A549 treated with AZD9567 at 1 μM for 4 hours (cell line): Measurements from ENCODE around the gene TMEM59. TPM values are rescaled to one million over a fixed set of nuclear protein-coding genes. Genes with fewer than 3 reads are reported as not detected.

Source experiments
- total RNA-seq: library from RNA; stranded (reverse); fragments of 200-300 nt; extraction: Qiagen RNA extraction; gene quantifications from 5 replicates; pipeline ENCODE4 v1.2.3, GENCODE V29; 2022; ENCODE audit not compliant: insufficient read depth

TMEM59 gene, protein sequence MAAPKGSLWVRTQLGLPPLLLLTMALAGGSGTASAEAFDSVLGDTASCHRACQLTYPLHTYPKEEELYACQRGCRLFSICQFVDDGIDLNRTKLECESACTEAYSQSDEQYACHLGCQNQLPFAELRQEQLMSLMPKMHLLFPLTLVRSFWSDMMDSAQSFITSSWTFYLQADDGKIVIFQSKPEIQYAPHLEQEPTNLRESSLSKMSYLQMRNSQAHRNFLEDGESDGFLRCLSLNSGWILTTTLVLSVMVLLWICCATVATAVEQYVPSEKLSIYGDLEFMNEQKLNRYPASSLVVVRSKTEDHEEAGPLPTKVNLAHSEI
- total RNA-seq = 113 to 142 TPM (median 119 TPM) in 5 replicates

DNA sequence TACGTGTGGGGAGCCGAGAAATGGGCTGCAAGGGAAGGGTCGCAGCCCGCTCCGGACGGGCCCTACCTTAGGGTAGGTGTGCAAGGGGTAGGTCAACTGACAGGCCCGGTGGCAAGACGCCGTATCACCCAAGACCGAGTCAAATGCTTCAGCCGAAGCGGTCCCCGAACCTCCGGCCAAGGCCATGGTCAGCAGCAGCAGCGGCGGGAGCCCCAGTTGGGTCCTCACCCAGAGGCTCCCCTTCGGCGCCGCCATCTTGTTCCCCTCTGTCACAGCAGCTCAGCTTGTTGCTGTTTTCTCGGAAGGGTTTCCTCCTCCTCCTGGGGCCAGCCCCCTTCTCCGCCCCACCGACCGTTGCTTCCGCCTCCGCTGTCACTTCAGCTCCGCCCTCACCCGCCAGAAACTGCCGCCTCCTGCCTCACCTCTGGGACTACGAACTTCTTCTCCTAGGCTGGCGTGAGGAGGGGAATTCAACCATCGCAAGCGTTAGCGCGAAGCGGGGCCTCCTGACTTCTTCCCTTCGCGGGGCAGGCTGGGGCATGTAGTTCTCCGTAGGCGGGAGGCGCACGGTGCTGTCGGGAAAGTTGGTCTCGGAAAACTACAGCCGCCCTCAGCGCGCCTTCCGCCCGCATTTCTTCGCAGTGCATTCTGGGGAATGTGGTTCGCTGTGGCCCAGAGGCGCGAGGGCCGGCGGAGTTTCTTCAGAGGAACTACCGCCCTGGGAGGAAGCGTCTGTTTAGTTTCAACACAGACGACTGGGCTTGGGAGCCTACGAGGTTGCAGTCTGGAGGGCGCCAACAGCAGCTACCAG lies at the start of gene TMEM59, which contains the start of gene TCEANC2:
Gene TMEM59, minus strand, starts transcription at position 271 of the 811 bp plus-strand sequence. Its CDS starts 16 bp downstream, at position 255.
Gene TCEANC2, plus strand, starts transcription at position 675 of the 811 bp plus-strand sequence. CDS start 815 bp downstream, outside the sequence.

DNA sequence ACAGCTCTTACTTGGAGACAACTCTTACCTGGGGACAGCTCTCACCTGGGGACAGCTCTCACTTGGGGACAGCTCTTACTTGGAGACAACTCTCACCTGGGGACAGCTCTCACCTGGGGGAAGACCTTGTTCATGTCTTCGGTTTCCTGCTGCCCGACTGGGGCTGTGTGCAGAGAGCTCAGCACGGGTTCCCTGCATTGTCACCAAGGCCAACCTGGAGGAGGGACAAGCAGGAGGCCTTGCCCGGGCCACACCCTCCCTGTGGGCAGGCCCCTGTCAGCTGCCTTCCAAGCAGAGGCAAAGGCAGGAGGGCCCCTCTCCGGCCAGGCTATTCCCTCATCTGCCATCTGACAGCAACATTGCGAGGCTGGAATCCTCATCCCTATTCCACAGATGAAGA lies 35.0 kb downstream of the TMEM59 start, which contains the start of gene LDLRAD1:
Gene LDLRAD1, minus strand, starts transcription at position 208 of the 400 bp plus-strand sequence. Its CDS starts 74 bp downstream, at position 134.

Other genes with a start within 250 kb of the TMEM59 start
- gene NDC1, start 214.9 kb downstream of the TMEM59 start, total RNA-seq = 20.5 to 38.0 TPM (median 23.6 TPM) in 5 replicates
- gene YIPF1, start 163.4 kb downstream of the TMEM59 start, total RNA-seq = 12.5 to 16.5 TPM (median 13.2 TPM) in 5 replicates
- gene DIO1, start 159.0 kb downstream of the TMEM59 start, total RNA-seq = not detected in 5 replicates
- 22.9 to 31.8 TPM (median 29.9 TPM) in 5 replicates for gene IFT25, start 107.5 kb downstream of the TMEM59 start, total RNA-seq
- gene LRRC42, start 106.9 kb downstream of the TMEM59 start, total RNA-seq = 24.9 to 32.1 TPM (median 28.6 TPM) in 5 replicates
- not detected in 5 replicates for gene LDLRAD1, start 35.0 kb downstream of the TMEM59 start, total RNA-seq
- gene TCEANC2, start 404 bp upstream of the TMEM59 start, total RNA-seq = 1.6 to 3.0 TPM (median 2.9 TPM) in 5 replicates
- gene CDCP2, start 99.8 kb upstream of the TMEM59 start, total RNA-seq = not detected in 5 replicates
- 2.9 to 3.6 TPM (median 3.3 TPM) in 5 replicates for gene CYB5RL, start 146.8 kb upstream of the TMEM59 start, total RNA-seq
- 75.7 to 100 TPM (median 93.0 TPM) in 5 replicates for gene MRPL37, start 147.0 kb upstream of the TMEM59 start, total RNA-seq